Glutamatergic neuron (in vitro differentiated cells): ENCODE data around the gene TMEM185A. TPM values are rescaled to one million over a fixed set of nuclear protein-coding genes. Genes with fewer than 3 reads are reported as not detected.
"Not testable (repeated sequence)": the region's sequence is repeated elsewhere in the genome, so short reads cannot be mapped to it uniquely, and the experiment has no call there.

Source experiments
- DNase-seq: peaks from one replicate; pipeline ENCODE4 v3.0.0; 2022
- H3K27ac Mint-ChIP-seq: one replicate; pipeline ENCODE4 v1.8.0; 2020; ENCODE audit warnings: mild to moderate bottlenecking, mixed read lengths, inconsistent platforms; ENCODE audit not compliant: unreplicated experiment
- H3K27me3 Mint-ChIP-seq: one replicate; pipeline ENCODE4 v1.8.0; 2020; ENCODE audit warnings: mild to moderate bottlenecking, moderate library complexity, mixed read lengths, inconsistent platforms; ENCODE audit not compliant: unreplicated experiment
- H3K36me3 Mint-ChIP-seq: one replicate; pipeline ENCODE4 v1.8.0; 2020; ENCODE audit warnings: mild to moderate bottlenecking, mixed read lengths, inconsistent platforms; ENCODE audit not compliant: unreplicated experiment
- H3K4me1 Mint-ChIP-seq: one replicate; pipeline ENCODE4 v1.8.0; 2020; ENCODE audit warnings: mild to moderate bottlenecking, low read depth, mixed read lengths, inconsistent platforms; ENCODE audit not compliant: unreplicated experiment
- H3K4me3 Mint-ChIP-seq: one replicate; pipeline ENCODE4 v1.8.0; 2020; ENCODE audit warnings: mild to moderate bottlenecking, mixed read lengths, inconsistent platforms; ENCODE audit not compliant: unreplicated experiment
- H3K9me3 Mint-ChIP-seq: one replicate; pipeline ENCODE4 v1.8.0; 2020; ENCODE audit warnings: mild to moderate bottlenecking, moderate library complexity, mixed read lengths, inconsistent platforms; ENCODE audit not compliant: unreplicated experiment
- total RNA-seq: library from RNA; stranded (reverse); fragmentation: NEBNext Ultra II Directional; extraction: Animal tissue kit (Norgen Biotek cat#: 25700); gene quantifications from one replicate; pipeline ENCODE4 v1.2.1, GENCODE V29; 2021; ENCODE audit not compliant: unreplicated experiment
- TF ChIP-seq, protein P1 (sequence below): fragments of 200-600 bp; sonication (generic); IDR thresholded peaks from one replicate; pipeline ENCODE4 v1.5.0; 2021; ENCODE audit not compliant: partially characterized antibody, unreplicated experiment

Gene TMEM185A
- total RNA-seq, 1 donor from 2014 or later, result 34.6 TPM

DNA sequence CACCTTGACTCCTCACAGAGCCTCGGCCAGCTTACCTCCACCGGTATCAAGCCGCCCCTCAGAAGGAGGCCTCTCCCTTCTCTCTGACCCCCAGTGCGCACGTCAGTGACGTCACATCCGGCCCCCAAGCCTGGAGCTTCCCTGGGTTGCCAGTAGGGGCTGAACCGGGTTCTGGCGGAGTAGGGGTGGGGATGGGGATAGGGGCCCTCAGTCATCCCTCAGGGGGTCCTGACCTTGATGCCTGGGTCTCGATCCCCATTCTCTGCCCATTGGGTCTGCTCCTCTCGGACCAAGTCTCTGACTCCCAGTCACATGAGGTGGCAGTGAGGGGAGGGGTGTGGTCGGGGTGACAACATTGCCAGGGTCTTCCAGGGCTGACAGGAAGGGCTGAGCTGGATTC, 44.2 kb downstream of the TMEM185A start, which contains the start of gene MAGEA9B:
Gene MAGEA9B, minus strand, starts transcription at position 101 of the 400 bp plus-strand sequence. CDS start 4,280 bp downstream, outside the sequence.
- H3K4me1 Mint-ChIP-seq, H3K27ac Mint-ChIP-seq, DNase-seq, H3K9me3 Mint-ChIP-seq, H3K36me3 Mint-ChIP-seq, H3K27me3 Mint-ChIP-seq, H3K4me3 Mint-ChIP-seq: not testable (repeated sequence)

DNA sequence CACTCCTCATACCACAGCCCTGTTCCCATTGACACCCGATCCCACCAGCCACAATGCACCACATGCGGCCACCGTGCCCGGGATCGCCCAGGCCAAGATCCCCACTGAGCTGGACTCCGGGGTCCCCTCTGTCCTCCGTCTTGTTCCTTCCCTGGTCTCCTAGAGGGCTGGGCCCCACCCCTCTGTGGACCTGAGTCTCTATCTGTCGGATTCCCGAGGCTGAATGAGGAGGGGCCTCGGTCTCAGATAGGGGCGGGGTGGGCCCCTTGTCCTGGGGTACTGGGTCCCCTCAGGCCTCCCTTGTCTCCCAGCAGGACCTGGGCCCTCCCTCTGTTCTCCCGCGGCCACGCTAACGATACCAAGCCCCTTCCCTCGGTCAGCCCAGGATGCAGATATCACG, 46.0 kb downstream of the TMEM185A start:
- not testable (repeated sequence) for H3K4me1 Mint-ChIP-seq, H3K36me3 Mint-ChIP-seq, H3K27ac Mint-ChIP-seq, H3K27me3 Mint-ChIP-seq, DNase-seq, H3K4me3 Mint-ChIP-seq, H3K9me3 Mint-ChIP-seq

DNA sequence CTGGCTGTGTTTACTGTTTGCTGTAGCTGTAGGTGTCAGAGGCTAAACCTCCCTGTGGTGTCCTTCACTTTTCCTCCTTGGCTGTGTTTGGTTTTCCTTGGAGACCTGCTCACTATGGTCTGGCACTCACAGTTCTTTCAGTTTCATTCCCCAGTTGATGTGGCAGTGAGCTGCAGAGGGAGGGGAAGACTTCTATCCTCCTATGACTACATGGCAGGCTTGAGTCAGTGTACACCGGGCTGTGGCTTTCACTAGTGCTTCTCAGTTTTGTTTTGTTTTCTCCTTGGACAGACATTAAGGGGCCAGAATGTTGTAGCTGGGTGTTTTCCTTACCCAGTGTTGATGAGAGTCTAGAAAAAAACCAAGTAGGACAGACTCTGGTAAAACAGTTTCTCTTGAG, 58.1 kb downstream of the TMEM185A start:
- H3K9me3 Mint-ChIP-seq, H3K27me3 Mint-ChIP-seq, H3K4me1 Mint-ChIP-seq, H3K4me3 Mint-ChIP-seq, DNase-seq, H3K27ac Mint-ChIP-seq, H3K36me3 Mint-ChIP-seq: not testable (repeated sequence)

DNA sequence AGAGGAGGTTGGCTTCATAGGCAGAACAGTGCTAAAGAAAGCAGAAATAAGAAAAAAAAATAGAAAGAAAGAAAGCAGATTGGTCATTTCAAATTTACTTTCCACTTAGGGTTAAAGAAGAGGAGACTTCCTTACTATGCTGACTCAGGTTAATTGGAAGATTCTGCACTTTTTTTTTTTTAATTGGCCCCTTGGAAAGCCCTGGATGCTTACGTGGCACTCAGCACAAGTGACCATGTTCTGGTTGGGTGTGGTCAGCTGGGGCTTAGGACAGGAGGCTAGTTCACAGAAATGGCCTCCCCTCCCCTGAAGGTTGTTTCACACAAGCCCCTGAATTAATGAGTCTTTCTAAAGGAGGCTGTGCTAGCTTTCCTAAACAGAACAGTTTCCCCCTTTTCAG, 58.8 kb downstream of the TMEM185A start:
- no peak overlapping the region for H3K4me3 Mint-ChIP-seq
- TF ChIP-seq, protein P1, sequence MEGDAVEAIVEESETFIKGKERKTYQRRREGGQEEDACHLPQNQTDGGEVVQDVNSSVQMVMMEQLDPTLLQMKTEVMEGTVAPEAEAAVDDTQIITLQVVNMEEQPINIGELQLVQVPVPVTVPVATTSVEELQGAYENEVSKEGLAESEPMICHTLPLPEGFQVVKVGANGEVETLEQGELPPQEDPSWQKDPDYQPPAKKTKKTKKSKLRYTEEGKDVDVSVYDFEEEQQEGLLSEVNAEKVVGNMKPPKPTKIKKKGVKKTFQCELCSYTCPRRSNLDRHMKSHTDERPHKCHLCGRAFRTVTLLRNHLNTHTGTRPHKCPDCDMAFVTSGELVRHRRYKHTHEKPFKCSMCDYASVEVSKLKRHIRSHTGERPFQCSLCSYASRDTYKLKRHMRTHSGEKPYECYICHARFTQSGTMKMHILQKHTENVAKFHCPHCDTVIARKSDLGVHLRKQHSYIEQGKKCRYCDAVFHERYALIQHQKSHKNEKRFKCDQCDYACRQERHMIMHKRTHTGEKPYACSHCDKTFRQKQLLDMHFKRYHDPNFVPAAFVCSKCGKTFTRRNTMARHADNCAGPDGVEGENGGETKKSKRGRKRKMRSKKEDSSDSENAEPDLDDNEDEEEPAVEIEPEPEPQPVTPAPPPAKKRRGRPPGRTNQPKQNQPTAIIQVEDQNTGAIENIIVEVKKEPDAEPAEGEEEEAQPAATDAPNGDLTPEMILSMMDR, result no peak
- H3K27ac Mint-ChIP-seq, result no peak overlapping the region

DNA sequence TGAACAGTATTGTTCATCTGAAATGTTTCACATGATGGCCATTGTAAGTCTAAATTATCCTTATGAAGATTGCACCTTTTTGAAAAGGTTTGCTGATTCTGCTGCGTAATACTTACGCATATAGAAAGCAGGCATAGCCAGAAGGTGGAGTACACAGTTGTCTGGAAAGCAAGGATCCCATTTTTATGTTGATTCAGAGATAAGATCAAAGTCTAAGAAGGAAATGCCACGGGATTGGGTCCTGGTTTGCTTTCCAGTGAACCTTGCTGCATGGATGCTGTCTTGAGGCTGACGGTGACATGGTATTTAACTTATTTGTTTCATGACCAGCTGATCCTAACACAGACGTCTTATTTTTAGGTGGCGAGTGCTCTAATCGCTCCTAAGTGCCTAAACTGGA, 59.8 kb downstream of the TMEM185A start:
- no peak for DNase-seq
- Mint-ChIP-seq H3K4me1 (peaks cover 9% of the 10 kb centered on the region), H3K9me3 (no peaks in the 10 kb centered on the region), H3K4me3 (no peak overlapping the region), H3K36me3 (no peaks in the 10 kb centered on the region), H3K27ac (no peak overlapping the region), H3K27me3 (peaks cover 3% of the 10 kb centered on the region)
- TF ChIP-seq, protein P1, result no peak

More for the DNA sequence above, 58.8 kb downstream of the TMEM185A start:
- Mint-ChIP-seq H3K27me3 (peaks cover 3% of the 10 kb centered on the region), H3K4me1 (peaks cover 9% of the 10 kb centered on the region), H3K9me3 (no peaks in the 10 kb centered on the region), H3K36me3 (no peaks in the 10 kb centered on the region)
- DNase-seq, result no peak

- Mint-ChIP-seq H3K36me3 (no peaks in the 10 kb centered on the region), H3K27ac (no peak overlapping the region), H3K4me1 (peaks cover 9% of the 10 kb centered on the region), H3K4me3 (no peak overlapping the region), H3K9me3 (no peaks in the 10 kb centered on the region), H3K27me3 (peaks cover 3% of the 10 kb centered on the region)
- DNase-seq, result no peak
- TF ChIP-seq, protein P1, result no peak
These were observed 60.9 kb downstream of the TMEM185A start for GRCh38 chrX:149570668-149571067.

- H3K4me1 Mint-ChIP-seq, result peaks cover 9% of the 10 kb centered on the region
- H3K9me3 Mint-ChIP-seq, result no peaks in the 10 kb centered on the region
- H3K4me3 Mint-ChIP-seq, result no peak overlapping the region
- no peak overlapping the region for H3K27ac Mint-ChIP-seq
- H3K36me3 Mint-ChIP-seq, result no peaks in the 10 kb centered on the region
- no peak for DNase-seq
- peaks cover 3% of the 10 kb centered on the region for H3K27me3 Mint-ChIP-seq
- TF ChIP-seq, protein P1, result no peak
These were observed 61.8 kb downstream of the TMEM185A start for GRCh38 chrX:149569770-149570169.
